Sciatic nerve (tissue), 2 donors: ENCODE data around the gene ADORA1. TPM values are rescaled to one million over a fixed set of nuclear protein-coding genes. Genes with fewer than 3 reads are reported as not detected.

Experiments used
- ATAC-seq: fragments of 200-7000 bp; cut with Tn5 transposase; one replicate; pipeline ENCODE4 v1.9.1; 2020; ENCODE audit warnings: mild to moderate bottlenecking, moderate library complexity
- DNase-seq: peaks from one replicate; pipeline ENCODE4 v3.0.0-alpha.2; 2020; ENCODE audit warnings: low spot score
- intact Hi-C: fragments of 100-400 bp; cut with DNase I; formaldehyde crosslinking; loops from one replicate; pipeline ENCODE4 v1.14.2; 2022
- total RNA-seq: library from RNA; stranded (reverse); fragmentation: NEBNext Ultra II Directional; extraction: Animal tissue kit (Norgen Biotek cat#: 25700); gene quantifications from one replicate; pipeline ENCODE4 v1.2.1, GENCODE V29; 2021
- donor health status: DM: no; HTN: no; CAD: no.
- donor health status: DM: no; HTN: no; CAD: no.

ADORA1 gene
- 1.8 TPM for total RNA-seq

GRCh38 chr1:203127666-203128430 is at the start of gene ADORA1:
Gene ADORA1, plus strand, starts transcription at chr1:203127726. Its CDS starts 1,116 bp downstream, at chr1:203128842.
- DNase-seq (peak; percentile 82), ATAC-seq (peak; percentile 93)
- intact Hi-C loops, result no loop called here

- no peak for ATAC-seq
Measured at GRCh38 chr1:203077956-203078355, 49.6 kb upstream of the ADORA1 start.

GRCh38 chr1:203078478-203078877 is 49.0 kb upstream of the ADORA1 start:
- intact Hi-C loops, result no loop called here
- DNase-seq (no peak), ATAC-seq (no peak)

More at GRCh38 chr1:203077956-203078355, 49.6 kb upstream of the ADORA1 start:
- intact Hi-C loops, result no loop called here
- no peak for DNase-seq

- intact Hi-C loops, result no loop called here
- no peak for ATAC-seq
- DNase-seq, result peak; percentile 10
Measured at GRCh38 chr1:203080456-203080855, 47.1 kb upstream of the ADORA1 start.

GRCh38 chr1:203081465-203082230 is 45.9 kb upstream of the ADORA1 start:
- no peak for ATAC-seq
- peak; percentile 36 for DNase-seq
- intact Hi-C loops, result no loop called here

GRCh38 chr1:203082231-203082505 is 45.4 kb upstream of the ADORA1 start:
- ATAC-seq, result no peak
- no peak for DNase-seq
- intact Hi-C loops, result no loop called here

- intact Hi-C loops, result no loop called here
- DNase-seq (no peak), ATAC-seq (no peak)
Measured at GRCh38 chr1:203082571-203083462, 44.7 kb upstream of the ADORA1 start.

GRCh38 chr1:203083463-203083921 is 44.0 kb upstream of the ADORA1 start:
- DNase-seq (no peak), ATAC-seq (no peak)

GRCh38 chr1:203084588-203085527 is 42.7 kb upstream of the ADORA1 start:
- no peak for ATAC-seq
- intact Hi-C loops, result no loop called here

More at GRCh38 chr1:203083463-203083921, 44.0 kb upstream of the ADORA1 start:
- intact Hi-C loops, result no loop called here

GRCh38 chr1:203085528-203086406 is 41.8 kb upstream of the ADORA1 start, which contains the start of gene MYOG:
Gene MYOG, minus strand, starts transcription at chr1:203086012. Its CDS starts 51 bp downstream, at chr1:203085961.
- no peak for DNase-seq
- ATAC-seq, result no peak
- intact Hi-C loops, result no loop called here

More at GRCh38 chr1:203084588-203085527, 42.7 kb upstream of the ADORA1 start:
- no peak for DNase-seq

- ATAC-seq, result no peak
- intact Hi-C loops, result no loop called here
- no peak for DNase-seq
Measured at GRCh38 chr1:203086992-203087763, 40.3 kb upstream of the ADORA1 start.

- ATAC-seq (no peak), DNase-seq (no peak)
- intact Hi-C loops, result no loop called here
Measured at GRCh38 chr1:203088441-203088840, 39.1 kb upstream of the ADORA1 start.

- ATAC-seq (no peak), DNase-seq (no peak)
- intact Hi-C loops, result no loop called here
Measured at GRCh38 chr1:203089001-203089650, 38.4 kb upstream of the ADORA1 start.

GRCh38 chr1:203089651-203090045 is 37.9 kb upstream of the ADORA1 start:
- ATAC-seq (no peak), DNase-seq (no peak)
- intact Hi-C loops, result no loop called here

GRCh38 chr1:203090421-203091198 is 36.9 kb upstream of the ADORA1 start:
- DNase-seq, result no peak
- no peak for ATAC-seq
- intact Hi-C loops, result no loop called here

GRCh38 chr1:203091199-203091477 is 36.4 kb upstream of the ADORA1 start:
- no peak for ATAC-seq
- DNase-seq, result no peak
- intact Hi-C loops, result no loop called here
